NCI-H774 (cell line): Measurements from ENCODE around the gene CFAP206.
A peak's percentile ranks its signal among the peaks of the same experiment; 100 is the strongest.
"Not testable (repeated sequence)": the region's sequence is repeated elsewhere in the genome, so short reads cannot be mapped to it uniquely, and the experiment has no call there.

Source experiments
- DNase-seq: peaks from one replicate; lab custom pipeline; 2025; lab: John Stamatoyannopoulos, UW

CFAP206 gene

GRCh38 chr6:87426789-87427188 lies 19.0 kb downstream of the CFAP206 start:
- DNase-seq, result no peak

GRCh38 chr6:87430499-87430898 lies 22.7 kb downstream of the CFAP206 start:
- DNase-seq, result peak; percentile 33

GRCh38 chr6:87431263-87431662 lies 23.5 kb downstream of the CFAP206 start:
- DNase-seq, result no peak

DNA sequence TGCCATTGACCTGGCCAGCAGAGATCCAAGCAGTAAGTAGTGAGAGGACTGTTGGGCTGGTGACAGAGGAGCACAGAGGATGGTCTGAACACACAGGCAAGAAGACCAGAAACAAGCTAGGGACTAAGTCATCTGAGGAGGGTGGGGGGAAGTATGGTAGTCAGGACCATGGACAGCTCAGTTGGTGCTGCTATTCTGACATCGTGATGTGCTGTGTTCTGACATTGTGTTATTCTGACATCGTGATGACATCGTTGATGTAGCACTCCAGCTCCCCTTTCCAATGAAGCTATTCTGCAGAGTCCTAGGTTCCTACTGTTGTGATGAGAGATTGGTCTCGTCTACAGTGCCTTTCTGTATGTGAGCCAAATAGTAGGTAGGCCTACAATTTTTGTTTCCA lies 28.7 kb downstream of the CFAP206 start:
- DNase-seq, result no peak

DNA sequence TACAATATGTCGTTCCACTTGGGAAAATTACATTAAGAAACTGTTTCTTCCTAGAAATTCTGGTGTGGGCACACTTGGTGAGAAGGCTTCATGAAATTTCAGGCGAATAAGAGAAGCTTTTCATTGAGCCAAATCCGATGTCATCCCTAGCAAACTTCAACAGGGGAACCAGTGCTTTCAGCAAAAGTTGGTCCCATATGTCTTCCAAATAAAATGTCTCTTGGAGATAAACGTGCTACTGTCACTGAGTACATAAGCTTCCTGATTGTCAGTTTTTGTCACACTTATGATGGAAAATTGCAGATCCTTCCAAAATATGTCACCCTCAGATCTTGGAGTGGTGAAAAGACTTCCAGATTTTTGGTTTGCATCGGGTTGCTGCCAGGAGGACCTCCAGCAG lies 33.9 kb downstream of the CFAP206 start:
- no peak for DNase-seq

DNA sequence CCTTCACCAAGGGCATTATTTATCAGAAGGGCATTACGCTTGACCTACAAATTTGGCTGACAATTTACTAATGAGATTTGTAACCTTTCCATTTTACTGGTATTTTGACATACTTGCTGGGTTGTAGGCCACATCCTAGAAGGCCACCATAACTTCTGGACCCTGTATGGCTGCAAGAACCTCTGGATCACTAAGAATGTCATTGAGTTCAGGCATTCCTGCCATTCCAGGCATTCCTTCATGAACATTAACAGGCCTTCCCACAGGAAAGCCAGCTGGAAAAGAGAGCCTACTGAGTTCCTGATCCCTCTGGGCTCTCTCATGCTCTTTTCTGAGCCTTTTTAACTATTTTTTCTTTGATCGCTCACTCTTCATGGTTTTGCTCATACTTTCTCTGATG lies 36.6 kb downstream of the CFAP206 start:
- no peak for DNase-seq

GRCh38 chr6:87465051-87465450 lies 57.3 kb downstream of the CFAP206 start:
- no peak for DNase-seq

DNA sequence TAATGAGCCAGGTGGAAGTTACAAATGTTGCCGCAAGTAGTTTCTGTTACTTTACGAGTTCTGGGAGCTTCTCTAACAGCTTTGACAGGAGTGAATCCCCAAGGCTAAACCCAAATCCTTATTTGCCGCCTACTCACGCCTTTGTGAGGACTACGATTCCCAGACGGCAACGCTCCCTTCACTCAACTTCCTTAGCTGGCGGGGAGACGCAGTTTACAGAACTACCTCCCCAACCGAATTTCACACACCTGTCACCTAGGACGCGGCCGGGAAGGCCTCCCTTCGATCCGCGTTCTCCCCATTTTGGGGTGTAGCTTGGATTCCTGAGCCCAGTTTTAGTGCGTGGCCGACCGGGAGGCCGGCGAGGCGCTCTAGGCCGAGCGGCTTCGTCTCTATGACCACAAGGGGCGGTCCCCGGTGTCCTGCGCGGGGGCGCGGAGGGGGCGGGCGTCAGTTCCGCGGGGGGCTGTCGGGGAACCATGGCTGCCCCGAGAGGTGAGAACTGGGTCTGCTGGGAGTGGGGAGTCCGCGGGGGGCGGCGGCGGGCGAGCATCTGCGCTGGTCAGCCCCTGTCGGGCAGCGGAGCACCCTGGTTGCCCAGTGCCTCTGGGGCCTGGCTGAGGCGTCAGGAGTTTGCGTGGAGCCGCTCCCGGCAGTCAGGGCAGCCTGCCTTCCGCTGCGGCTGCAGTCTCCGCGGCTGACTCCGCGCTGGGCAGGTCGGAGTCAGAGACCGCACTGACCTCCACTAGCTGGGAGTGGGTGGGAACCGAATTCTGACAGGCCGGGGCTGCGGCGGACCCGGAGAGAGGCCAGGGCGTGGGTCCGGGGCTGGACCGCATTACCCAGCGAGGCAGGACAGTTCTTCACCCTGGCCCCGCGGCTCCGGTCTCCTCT lies 65.0 kb downstream of the CFAP206 start, which contains the start of gene SLC35A1:
Gene SLC35A1, plus strand, starts transcription at position 450 of the 894 bp plus-strand sequence. Its CDS starts 30 bp downstream, at position 480.
- peak; percentile 94 for DNase-seq

GRCh38 chr6:87473419-87473903 lies 65.7 kb downstream of the CFAP206 start:
- peak; percentile 60 for DNase-seq

DNA sequence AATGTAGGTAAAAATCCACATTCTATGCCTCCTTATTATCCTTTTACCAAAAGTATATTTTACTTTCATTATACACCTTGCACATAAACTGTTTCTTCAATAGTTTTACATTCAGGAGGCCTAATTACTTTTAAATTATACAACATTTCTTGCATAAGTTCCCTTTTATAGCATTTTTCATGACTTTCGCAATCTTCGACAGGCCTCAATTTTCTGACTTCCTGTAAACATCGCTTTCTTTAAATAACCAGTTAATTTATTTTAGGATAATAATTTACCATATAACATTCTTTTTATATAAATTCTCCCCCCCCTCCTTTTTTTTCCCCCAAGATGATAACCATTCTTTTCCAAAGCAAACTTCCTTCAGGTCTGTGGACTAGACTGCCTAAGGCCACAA lies 74.2 kb downstream of the CFAP206 start:
- no peak for DNase-seq

DNA sequence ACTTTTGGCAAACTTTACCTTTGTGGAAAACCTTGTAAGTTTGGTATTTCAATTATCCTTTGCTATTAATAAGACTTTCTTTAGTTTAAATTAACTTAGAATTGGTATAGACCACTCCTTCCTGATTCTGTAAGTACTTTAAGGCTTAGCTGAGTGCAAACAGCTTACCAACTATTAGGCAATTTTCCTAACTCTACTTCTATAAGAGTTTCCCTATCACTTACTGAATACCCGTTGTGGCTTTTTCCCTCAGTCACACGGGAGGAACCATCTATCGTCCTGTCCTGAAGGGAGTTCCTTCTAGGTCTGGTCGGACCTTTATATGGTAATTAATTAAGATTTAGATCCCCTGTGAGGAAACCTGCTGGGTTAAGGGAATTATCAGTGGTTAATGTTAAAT lies 74.6 kb downstream of the CFAP206 start:
- no peak for DNase-seq

GRCh38 chr6:87483929-87484328 lies 76.2 kb downstream of the CFAP206 start:
- DNase-seq, result no peak

- DNase-seq, result no peak
Measured at GRCh38 chr6:87484491-87484890, 76.7 kb downstream of the CFAP206 start.

- no peak for DNase-seq
Measured at GRCh38 chr6:87487555-87487954, 79.8 kb downstream of the CFAP206 start.

GRCh38 chr6:87489326-87489725 lies 81.6 kb downstream of the CFAP206 start:
- not testable (repeated sequence) for DNase-seq

GRCh38 chr6:87494761-87495422 lies 87.1 kb downstream of the CFAP206 start:
- no peak for DNase-seq

DNA sequence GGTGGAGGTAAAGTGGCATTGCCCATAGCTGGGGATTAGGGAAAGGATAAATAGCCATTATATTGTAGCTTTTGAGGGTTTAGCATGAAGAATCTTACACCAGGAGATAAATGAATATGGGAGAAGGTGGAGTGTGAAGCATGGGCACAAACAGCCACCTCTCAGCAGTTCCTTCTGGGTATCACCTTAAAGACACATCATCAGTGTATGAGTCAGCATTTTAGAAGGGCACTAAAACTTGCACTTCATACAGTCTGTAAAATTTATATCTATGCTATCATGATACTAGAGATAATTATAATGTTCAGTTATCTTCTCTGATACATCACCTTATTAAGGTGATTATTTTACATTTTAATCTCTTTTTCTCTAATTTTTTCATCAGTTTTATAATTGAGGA lies 90.3 kb downstream of the CFAP206 start:
- no peak for DNase-seq

DNA sequence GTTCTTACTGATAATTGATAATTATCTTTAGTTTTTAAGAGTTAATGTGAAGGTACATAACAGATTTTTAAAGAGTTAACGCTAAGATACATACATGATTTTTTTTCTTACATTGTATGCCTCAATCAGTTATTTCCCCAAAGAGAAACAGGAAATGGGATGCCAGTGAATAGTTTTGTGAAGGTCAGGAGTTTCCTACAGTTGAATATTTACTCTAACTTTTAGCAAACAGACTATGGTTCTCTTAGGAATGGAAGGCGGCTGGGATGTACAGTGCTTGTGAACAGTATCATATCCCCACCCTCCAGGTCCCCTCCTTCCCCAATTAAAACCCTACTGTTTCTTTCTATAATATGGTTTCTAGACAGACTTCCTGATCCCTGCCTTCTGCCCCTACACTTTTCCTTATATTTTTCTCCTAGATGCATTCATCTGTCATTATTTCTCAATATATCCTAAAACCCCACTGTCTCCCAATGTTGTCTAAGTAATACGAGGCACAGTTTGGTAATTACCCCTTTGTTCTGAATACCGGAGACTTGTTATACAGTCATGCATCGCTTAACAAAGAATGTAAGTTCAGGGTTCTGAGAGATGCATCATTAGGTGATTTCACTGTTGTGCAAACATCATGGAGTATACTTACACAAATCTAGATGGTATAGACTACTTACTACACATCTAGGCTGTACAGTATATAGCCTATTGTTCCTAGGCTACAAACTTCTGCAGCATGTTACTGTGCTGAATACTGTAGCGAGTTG lies 94.2 kb downstream of the CFAP206 start:
- no peak for DNase-seq

GRCh38 chr6:87504441-87504840 lies 96.7 kb downstream of the CFAP206 start:
- DNase-seq, result no peak
